Loucy (cell line): Measurements from ENCODE around the gene GPC2.
"Not testable (repeated sequence)": the region's sequence is repeated elsewhere in the genome, so short reads cannot be mapped to it uniquely, and the experiment has no call there.

Experiments
- H2AFZ ChIP-seq: fragments of 200-600 bp; sonication (generic); 2 replicates; pipeline ENCODE4 v1.6.0; 2016; ENCODE audit warnings: antibody characterized with exemption, mild to moderate bottlenecking, low read length, moderate library complexity
- H3F3A ChIP-seq: fragments of 200-600 bp; 2 replicates; pipeline ENCODE4 v1.6.0; 2016; ENCODE audit warnings: antibody characterized with exemption, low read depth, mild to moderate bottlenecking
- H3K27me3 ChIP-seq: fragments of 200-600 bp; sonication (generic); 2 replicates; pipeline ENCODE4 v1.6.1; 2014; ENCODE audit warnings: low read length, mild to moderate bottlenecking; ENCODE audit not compliant: insufficient read depth, poor library complexity, severe bottlenecking
- H3K36me3 ChIP-seq: fragments of 200-600 bp; sonication (generic); 2 replicates; pipeline ENCODE4 v1.6.1; 2016; ENCODE audit warnings: low read length; ENCODE audit not compliant: insufficient read depth
- H3K4me1 ChIP-seq: fragments of 200-600 bp; sonication (generic); 2 replicates; pipeline ENCODE4 v1.5.1; 2014; ENCODE audit warnings: low read length, mild to moderate bottlenecking; ENCODE audit not compliant: insufficient read depth, poor library complexity, severe bottlenecking
- H3K4me2 ChIP-seq: fragments of 200-600 bp; sonication (generic); 2 replicates; pipeline ENCODE4 v1.6.0; 2014; ENCODE audit warnings: antibody characterized with exemption, low read length, low read depth, mild to moderate bottlenecking; ENCODE audit not compliant: poor library complexity, severe bottlenecking
- H3K4me3 ChIP-seq: fragments of 200-600 bp; sonication (generic); 2 replicates; pipeline ENCODE4 v1.5.1; 2014; ENCODE audit warnings: low read length, mild to moderate bottlenecking, mixed read lengths; ENCODE audit not compliant: poor library complexity, severe bottlenecking
- H3K79me2 ChIP-seq: fragments of 200-600 bp; sonication (generic); 2 replicates; pipeline ENCODE4 v1.6.1; 2014; ENCODE audit warnings: low read length; ENCODE audit not compliant: insufficient read depth
- H3K9ac ChIP-seq: fragments of 200-600 bp; sonication (generic); 2 replicates; pipeline ENCODE4 v1.6.0; 2014; ENCODE audit warnings: mild to moderate bottlenecking, low read depth, low read length, moderate library complexity; ENCODE audit not compliant: poor library complexity, severe bottlenecking
- H3K9me2 ChIP-seq: fragments of 200-600 bp; sonication (generic); replicated peaks from 2 replicates; pipeline ENCODE4 v1.6.1; 2016; ENCODE audit warnings: low read depth, low read length, mixed read lengths
- H3K9me3 ChIP-seq: fragments of 200-600 bp; sonication (generic); 2 replicates; pipeline ENCODE4 v1.6.1; 2014; ENCODE audit warnings: mild to moderate bottlenecking, antibody characterized with exemption, low read length, low read depth; ENCODE audit not compliant: insufficient read depth
- H4K20me1 ChIP-seq: fragments of 200-600 bp; sonication (generic); 2 replicates; pipeline ENCODE4 v1.6.0; 2014; ENCODE audit warnings: antibody characterized with exemption, low read length, mild to moderate bottlenecking; ENCODE audit not compliant: insufficient read depth, poor library complexity, severe bottlenecking
- EZH2phosphoT487 ChIP-seq: fragments of 200-600 bp; IDR thresholded peaks from 2 replicates; pipeline ENCODE4 v1.6.1; 2018; ENCODE audit warnings: antibody characterized with exemption, mild to moderate bottlenecking, moderate library complexity, borderline replicate concordance
- TF ChIP-seq, protein P1 (sequence below): fragments of 200-600 bp; sonication (generic); conservative IDR thresholded peaks from 2 replicates; pipeline ENCODE4 v1.5.1; 2014; ENCODE audit warnings: mild to moderate bottlenecking, antibody characterized with exemption, low read length

GPC2 gene, protein sequence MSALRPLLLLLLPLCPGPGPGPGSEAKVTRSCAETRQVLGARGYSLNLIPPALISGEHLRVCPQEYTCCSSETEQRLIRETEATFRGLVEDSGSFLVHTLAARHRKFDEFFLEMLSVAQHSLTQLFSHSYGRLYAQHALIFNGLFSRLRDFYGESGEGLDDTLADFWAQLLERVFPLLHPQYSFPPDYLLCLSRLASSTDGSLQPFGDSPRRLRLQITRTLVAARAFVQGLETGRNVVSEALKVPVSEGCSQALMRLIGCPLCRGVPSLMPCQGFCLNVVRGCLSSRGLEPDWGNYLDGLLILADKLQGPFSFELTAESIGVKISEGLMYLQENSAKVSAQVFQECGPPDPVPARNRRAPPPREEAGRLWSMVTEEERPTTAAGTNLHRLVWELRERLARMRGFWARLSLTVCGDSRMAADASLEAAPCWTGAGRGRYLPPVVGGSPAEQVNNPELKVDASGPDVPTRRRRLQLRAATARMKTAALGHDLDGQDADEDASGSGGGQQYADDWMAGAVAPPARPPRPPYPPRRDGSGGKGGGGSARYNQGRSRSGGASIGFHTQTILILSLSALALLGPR

DNA sequence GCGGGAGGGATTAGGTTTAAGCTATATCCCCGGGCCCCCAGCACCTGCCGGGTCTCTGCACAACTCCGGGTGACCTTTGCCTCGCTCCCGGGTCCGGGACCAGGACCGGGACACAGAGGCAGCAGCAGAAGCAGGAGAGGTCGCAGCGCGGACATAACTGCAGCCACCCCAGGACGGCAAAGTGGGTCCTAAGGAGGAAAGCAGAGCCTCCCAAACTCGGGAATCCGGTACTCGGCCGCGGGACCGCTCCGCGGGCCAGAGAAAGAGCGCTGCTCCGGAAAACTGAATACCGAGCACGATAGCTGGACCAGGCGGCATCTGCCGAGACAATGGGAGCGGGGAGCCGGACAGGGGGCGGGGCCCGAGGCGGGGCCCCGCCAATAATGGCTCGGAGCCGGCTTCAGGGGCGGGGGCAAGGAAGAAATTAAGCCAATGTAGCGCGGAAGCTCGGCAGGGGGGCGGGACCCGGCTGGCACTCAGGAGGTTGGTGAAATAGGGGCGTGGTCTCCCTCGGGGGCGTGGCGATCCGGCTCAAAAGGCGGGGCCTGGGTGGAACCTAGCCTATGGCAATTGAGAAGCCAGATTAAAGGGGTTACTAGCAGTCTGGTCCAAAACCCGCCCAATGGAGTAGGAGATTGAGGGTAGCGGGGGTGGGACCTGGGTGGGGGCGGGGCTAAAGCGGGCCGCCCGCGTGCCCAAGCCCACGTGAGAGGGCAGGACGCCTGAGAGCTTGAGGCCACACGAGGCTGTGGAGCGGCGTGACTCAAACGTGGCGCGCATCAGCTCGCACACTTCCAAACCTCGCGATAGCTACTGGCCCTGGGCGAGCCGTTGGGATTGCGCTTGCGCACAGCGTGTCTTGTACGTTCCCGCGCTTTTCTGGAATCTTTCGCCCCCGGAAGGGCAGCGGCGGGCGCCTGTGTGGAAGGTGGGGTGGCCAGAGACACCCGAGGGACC, at the start of gene GPC2, which contains the start of gene STAG3:
Gene GPC2, minus strand, starts transcription at position 337 of the 957 bp plus-strand sequence. Its CDS starts 182 bp downstream, at position 155.
Gene STAG3, plus strand, starts transcription at position 874 of the 957 bp plus-strand sequence. CDS start 2,639 bp downstream, outside the sequence.
- Histone ChIP-seq H3F3A (no peaks in the 10 kb centered on the region), H3K4me1 (peaks cover 17% of the 10 kb centered on the region), H3K9ac (peak within 1 kb of the TSS; percentile 85), H3K36me3 (no peaks in the 10 kb centered on the region), H3K4me3 (peak within 1 kb of the TSS; percentile 91), H4K20me1 (peaks cover 4% of the 10 kb centered on the region), H3K9me2 (no peaks in the 10 kb centered on the region), H2AFZ (peak within 1 kb of the TSS; percentile 92), H3K27me3 (no peaks in the 10 kb centered on the region), H3K4me2 (peak within 1 kb of the TSS; percentile 94), H3K79me2 (peaks cover 25% of the 10 kb centered on the region), H3K9me3 (no peaks in the 10 kb centered on the region)
- TF ChIP-seq, protein P1, sequence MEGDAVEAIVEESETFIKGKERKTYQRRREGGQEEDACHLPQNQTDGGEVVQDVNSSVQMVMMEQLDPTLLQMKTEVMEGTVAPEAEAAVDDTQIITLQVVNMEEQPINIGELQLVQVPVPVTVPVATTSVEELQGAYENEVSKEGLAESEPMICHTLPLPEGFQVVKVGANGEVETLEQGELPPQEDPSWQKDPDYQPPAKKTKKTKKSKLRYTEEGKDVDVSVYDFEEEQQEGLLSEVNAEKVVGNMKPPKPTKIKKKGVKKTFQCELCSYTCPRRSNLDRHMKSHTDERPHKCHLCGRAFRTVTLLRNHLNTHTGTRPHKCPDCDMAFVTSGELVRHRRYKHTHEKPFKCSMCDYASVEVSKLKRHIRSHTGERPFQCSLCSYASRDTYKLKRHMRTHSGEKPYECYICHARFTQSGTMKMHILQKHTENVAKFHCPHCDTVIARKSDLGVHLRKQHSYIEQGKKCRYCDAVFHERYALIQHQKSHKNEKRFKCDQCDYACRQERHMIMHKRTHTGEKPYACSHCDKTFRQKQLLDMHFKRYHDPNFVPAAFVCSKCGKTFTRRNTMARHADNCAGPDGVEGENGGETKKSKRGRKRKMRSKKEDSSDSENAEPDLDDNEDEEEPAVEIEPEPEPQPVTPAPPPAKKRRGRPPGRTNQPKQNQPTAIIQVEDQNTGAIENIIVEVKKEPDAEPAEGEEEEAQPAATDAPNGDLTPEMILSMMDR, result no peak
- TF ChIP-seq EZH2phosphoT487, result no peak

DNA sequence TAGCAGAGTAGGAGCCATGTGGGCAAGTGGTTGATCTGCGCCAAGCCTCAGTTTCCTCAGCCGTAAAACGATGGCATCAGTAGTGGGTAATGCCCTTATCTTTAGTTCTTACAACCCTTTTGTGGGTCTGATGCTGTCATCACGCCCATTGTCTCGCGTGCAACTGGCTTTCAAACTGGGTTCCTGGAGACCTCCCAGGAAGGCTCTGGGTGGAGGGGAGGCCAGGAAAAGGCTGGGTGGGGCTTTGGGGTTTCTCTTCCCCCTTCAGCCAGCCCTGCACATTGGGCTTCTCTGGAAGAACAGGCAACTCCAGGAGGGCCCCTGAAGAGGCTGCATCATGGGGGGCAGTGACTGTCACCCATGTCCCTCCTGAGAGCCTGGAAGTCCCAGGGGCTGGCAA, 47.7 kb upstream of the GPC2 start:
- not testable (repeated sequence) for H3K4me1 ChIP-seq, H3K9me2 ChIP-seq, H2AFZ ChIP-seq, H4K20me1 ChIP-seq, H3K9ac ChIP-seq, H3K36me3 ChIP-seq, H3F3A ChIP-seq, H3K4me3 ChIP-seq, H3K9me3 ChIP-seq, H3K4me2 ChIP-seq, H3K27me3 ChIP-seq
- H3K79me2 ChIP-seq, result peaks cover 24% of the 10 kb centered on the region; the same call in 1 of the 2 replicates

DNA sequence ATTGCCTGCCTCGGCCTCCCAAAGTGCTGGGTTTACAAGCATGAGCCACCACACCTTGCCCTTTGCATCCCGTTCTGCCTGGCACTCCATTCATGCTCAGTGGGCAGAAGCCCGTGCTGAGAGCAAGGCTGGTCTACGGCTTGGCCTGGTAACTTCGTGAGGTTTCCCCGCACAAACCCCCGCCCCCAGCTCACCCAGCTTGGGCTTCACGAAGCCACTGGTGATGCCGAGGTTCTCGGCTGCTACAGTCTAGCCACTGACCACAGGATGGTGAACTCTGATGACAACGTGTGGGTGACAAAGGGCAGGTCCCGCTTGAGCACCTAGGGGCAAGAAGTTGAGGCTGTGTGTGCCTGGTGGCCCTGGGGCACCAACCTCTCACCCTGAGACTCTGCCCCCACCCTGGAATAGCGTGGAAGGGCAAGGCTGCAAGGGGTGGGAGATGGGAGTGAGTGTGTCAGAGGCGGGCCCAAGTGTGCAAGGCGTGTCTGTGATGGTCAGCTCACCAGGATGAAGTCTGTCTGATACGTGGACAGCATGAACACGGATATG, 46.3 kb upstream of the GPC2 start:
- H3K79me2 ChIP-seq, result peaks cover 26% of the 10 kb centered on the region; the same call in 1 of the 2 replicates
- H3K36me3 ChIP-seq, H3K9ac ChIP-seq, H3K9me3 ChIP-seq, H3K4me1 ChIP-seq, H3F3A ChIP-seq, H2AFZ ChIP-seq, H3K4me3 ChIP-seq, H4K20me1 ChIP-seq, H3K9me2 ChIP-seq, H3K27me3 ChIP-seq, H3K4me2 ChIP-seq: not testable (repeated sequence)
